ENCODE measurements around the gene ZMYND8. TPM values are rescaled to one million over a fixed set of nuclear protein-coding genes. Genes with fewer than 3 reads are reported as not detected.

The ZMYND8 gene
- total and polyA plus RNA-seq, 7 donors = 7.8 to 46.0 (median 24.8) TPM

GRCh38 chr20:47319517-47320252 is 36.8 kb downstream of the ZMYND8 start:
- peaks cover 0 to 93% (median 76%) of the 10 kb centered on the region in 4 donors for H3K4me1 ChIP-seq
- intact Hi-C loops (cut with DNase I) = loop anchor here (2.0 to 5.0 kb wide), 2 partner anchors 15 to 47 kb away; no protein-coding TSS in a partner anchor
- peak overlapping the region in 2 of 4 donors; percentile 26 to 30 for H3K4me3 ChIP-seq
- no peaks in the 10 kb centered on the region for H3K9me3 ChIP-seq
- TF ChIP-seq EP300 (IDR thresholded peaks at IDR 0.05) (no peak), CTCF (IDR thresholded peaks at IDR 0.05) (no peak), POLR2AphosphoS5 (IDR thresholded peaks at IDR 0.05) (peak in 1 of 4 donors; percentile 16)
- H3K36me3 ChIP-seq = no peaks in the 10 kb centered on the region
- no peaks in the 10 kb centered on the region for H3K27me3 ChIP-seq
- H3K27ac ChIP-seq = peak overlapping the region; percentile 94 to 97 (median 96)
- 15 to 46% methylated on average over 17 of the region's 17 CpGs for WGBS, 2 donors
- DNase-seq = peak; percentile 79

DNA sequence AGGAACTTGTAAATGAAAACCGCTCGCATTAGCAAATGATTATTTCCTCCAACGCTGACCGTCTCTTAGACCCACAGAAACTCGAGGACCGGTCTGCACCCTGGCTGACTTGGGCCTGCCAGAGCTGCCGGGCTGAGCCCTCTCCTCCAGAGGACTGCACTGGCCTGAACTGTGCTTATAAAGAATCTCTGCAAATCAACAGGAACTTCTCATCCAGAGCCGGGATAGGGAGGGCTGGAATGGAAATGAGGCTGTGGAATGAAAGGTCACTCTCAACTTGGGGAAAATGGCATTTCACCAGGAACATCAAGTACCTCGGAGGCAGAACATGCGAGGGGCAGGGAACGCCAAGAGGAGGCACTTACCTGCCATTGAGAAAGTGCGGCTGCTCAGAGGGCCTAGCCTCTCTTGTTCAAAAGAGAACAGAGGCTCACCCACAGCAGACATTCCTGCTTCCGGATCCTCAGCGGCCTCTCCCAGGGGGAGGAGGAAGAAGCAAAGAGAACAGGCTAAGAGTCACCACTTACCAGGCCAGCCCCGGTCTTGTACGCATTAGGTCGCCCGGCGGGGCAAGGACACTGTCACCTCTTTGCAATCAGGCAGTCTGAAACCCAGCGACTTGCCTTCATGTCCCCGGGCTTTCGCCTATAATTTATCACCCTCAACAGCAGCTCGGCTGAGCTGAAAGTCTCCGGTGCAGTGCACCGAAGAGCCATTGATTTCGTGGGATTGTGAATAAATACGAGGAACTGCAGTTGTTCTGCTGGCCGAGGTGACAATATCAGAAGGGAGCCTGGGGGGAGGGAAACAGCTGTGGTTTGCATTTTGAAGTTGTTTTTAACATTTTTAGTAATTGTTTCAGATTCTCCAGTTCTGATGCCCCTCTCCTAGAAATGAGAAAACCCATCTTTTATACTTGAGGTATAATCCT is 37.6 kb downstream of the ZMYND8 start:
- H3K4me3 ChIP-seq = peak overlapping the region in 3 of 4 donors; percentile 21 to 30 (median 26)

DNA sequence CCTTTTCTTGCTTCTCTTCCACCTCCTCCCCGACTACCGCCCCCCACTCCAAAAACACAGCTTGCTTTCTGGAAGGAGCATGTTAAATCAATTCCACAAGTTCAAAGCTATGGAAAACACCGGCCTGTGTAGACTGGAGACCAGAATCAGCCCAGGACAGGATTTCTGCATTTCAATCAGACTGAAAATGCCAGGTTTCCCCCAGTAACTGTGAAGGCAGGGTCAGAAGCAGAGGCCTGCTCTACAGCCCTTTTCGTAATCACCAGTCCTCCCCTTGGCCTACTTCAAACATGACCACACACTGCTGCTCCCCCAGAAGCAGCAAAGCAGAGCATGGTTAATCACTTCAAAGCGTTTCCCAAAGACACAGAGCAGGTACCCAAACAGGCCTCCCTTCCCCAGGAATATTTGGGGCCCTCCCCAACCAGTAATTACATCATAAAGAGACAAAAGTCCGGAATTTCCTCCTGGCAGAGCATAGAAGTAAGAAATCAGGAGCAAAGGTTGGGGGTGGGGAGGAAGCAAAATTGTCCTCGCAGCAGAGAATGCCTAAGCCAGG is 38.4 kb downstream of the ZMYND8 start:
- Histone ChIP-seq H3K9me3 (no peaks in the 10 kb centered on the region), H3K27ac (peak overlapping the region; percentile 94 to 97 (median 96)), H3K36me3 (no peaks in the 10 kb centered on the region), H3K4me1 (peaks cover 0 to 92% (median 79%) of the 10 kb centered on the region in 4 donors), H3K27me3 (no peaks in the 10 kb centered on the region), H3K4me3 (peak overlapping the region in 3 of 4 donors; percentile 21 to 30 (median 26))
- DNase-seq = peak; percentile 82
- 29 to 52% methylated on average over 7 of the region's 7 CpGs for WGBS, 2 donors
- intact Hi-C loops (cut with DNase I) = loop anchor here (2.0 to 5.0 kb wide), 2 partner anchors 17 to 46 kb away; no protein-coding TSS in a partner anchor
- no peak for TF ChIP-seq EP300 (IDR thresholded peaks at IDR 0.05)
- TF ChIP-seq CTCF (IDR thresholded peaks at IDR 0.05) = no peak
- no peak for TF ChIP-seq POLR2AphosphoS5 (IDR thresholded peaks at IDR 0.05)
- no peak for TF ChIP-seq POLR2A (IDR thresholded peaks at IDR 0.05)

More for the DNA sequence above, 37.6 kb downstream of the ZMYND8 start:
- H3K36me3 ChIP-seq = no peaks in the 10 kb centered on the region
- intact Hi-C loops (cut with DNase I) = loop anchor here (2.0 to 5.0 kb wide), 2 partner anchors 16 to 47 kb away; no protein-coding TSS in a partner anchor
- H3K9me3 ChIP-seq = no peaks in the 10 kb centered on the region
- peak overlapping the region; percentile 94 to 97 (median 96) for H3K27ac ChIP-seq
- no peaks in the 10 kb centered on the region for H3K27me3 ChIP-seq
- TF ChIP-seq POLR2AphosphoS5 (IDR thresholded peaks at IDR 0.05) (peak; percentile 83 to 95 (median 88)), CTCF (IDR thresholded peaks at IDR 0.05) (no peak), EP300 (IDR thresholded peaks at IDR 0.05) (peak; percentile 85 to 98 (median 90)), POLR2A (IDR thresholded peaks at IDR 0.05) (peak; percentile 80 to 93)
- peaks cover 0 to 97% (median 79%) of the 10 kb centered on the region in 4 donors for H3K4me1 ChIP-seq
- WGBS, 2 donors = 7 to 34% methylated on average over 28 of the region's 28 CpGs
- peak; percentile 96 for DNase-seq

DNA sequence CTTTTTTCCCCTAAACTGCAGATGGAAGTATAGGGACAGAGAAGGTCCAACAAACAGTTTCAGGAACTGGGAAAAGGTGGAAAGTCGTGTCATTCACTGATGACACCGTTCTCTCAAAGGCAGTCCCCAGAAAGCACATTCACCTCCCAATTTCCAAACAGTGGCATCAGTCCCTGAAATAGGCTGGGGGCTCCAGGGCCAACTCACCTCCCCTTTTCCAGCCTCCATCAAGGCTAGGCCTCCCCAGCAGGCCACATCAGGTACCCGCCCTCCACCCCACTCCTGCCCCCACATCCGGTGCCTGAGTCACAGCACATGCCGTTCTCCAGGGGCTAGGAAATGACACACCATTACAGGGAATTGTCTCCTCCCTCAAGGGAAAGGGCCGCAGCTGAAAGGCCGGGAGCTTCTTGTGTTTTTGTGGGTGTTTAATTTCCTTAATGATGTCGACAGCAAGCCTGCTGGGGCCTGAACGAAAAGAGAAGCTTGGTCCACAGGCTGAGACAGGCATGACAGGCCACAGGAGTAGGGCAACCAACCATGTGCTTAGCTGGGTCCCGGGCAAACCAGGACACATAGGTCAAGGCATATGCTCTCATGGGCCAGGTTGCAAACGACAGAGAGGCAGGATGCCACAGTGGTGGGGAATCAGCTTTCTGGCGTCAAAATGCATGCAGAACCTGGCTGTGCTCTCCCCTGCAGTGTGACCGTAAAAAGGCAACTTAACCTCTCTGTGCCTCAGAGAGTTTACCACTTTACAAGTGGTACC is 39.2 kb downstream of the ZMYND8 start:
- TF ChIP-seq POLR2A (IDR thresholded peaks at IDR 0.05) = peak; percentile 36 to 47
- TF ChIP-seq CTCF (IDR thresholded peaks at IDR 0.05) = no peak
- peak; percentile 86 to 95 (median 93) for TF ChIP-seq POLR2AphosphoS5 (IDR thresholded peaks at IDR 0.05)
- TF ChIP-seq EP300 (IDR thresholded peaks at IDR 0.05) = peak; percentile 92 to 99 (median 96)
- intact Hi-C loops (cut with DNase I) = loop anchor here (1.0 to 5.0 kb wide), 2 partner anchors 42 to 45 kb away; no protein-coding TSS in a partner anchor
- Histone ChIP-seq H3K27me3 (no peaks in the 10 kb centered on the region), H3K36me3 (no peaks in the 10 kb centered on the region), H3K4me3 (peak overlapping the region in 2 of 4 donors; percentile 26 to 30), H3K4me1 (peaks cover 0 to 93% (median 73%) of the 10 kb centered on the region in 4 donors), H3K9me3 (no peaks in the 10 kb centered on the region), H3K27ac (peak overlapping the region; percentile 94 to 97 (median 96))
- DNase-seq = peak; percentile 95
- WGBS, 2 donors = 36 to 51% methylated on average over 13 of the region's 13 CpGs
